NCI-H1417 treated with DMSO at 0.1 percent for 48 hours (cell line): ENCODE measurements around the gene WDR33.

Source experiments
- DNase-seq: peaks from one replicate; lab custom pipeline; 2025; lab: John Stamatoyannopoulos, UW

The WDR33 gene

DNA sequence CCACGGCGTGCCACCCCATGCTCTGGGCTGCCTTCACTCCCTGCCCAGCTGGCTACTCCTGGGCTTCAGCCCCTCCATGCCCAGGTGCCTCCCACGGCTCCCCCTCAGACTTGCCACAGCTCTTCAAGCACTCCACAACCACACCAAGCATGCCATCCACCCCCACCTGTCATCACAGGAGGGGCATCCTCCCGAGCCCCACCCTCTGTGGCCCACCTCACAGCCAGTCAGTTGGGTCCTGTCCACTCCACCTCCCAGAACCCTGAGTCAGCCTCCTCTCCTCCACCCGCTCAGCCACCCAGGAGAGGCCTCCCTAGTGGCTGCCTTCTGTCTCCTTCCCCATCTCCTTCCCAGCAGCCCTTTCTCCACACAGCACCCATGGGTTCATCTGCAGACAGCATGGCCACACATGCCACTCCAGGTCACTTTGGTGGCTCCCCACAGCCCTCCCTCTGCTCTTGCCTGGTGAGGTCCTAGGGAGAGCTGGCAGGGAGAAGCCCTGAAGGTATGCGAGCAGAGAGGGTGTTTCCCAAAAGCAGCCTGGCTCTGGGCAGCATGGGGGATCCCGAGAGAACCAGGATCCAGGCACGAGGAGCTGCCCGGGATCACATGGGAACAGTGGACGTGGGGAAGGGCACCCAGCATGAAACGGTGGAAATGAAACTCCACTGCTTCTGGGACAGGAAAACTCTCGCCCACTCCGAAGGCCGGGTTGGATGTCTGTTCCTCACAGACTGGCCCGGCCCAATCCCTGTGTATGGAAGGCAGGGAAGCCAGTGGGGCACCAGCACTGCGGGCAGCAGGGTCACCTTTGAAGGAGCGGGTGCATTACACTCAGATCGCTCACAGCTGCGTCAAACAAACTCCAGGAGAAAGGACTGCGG is 138.4 kb downstream of the WDR33 start:
- DNase-seq, result no peak

DNA sequence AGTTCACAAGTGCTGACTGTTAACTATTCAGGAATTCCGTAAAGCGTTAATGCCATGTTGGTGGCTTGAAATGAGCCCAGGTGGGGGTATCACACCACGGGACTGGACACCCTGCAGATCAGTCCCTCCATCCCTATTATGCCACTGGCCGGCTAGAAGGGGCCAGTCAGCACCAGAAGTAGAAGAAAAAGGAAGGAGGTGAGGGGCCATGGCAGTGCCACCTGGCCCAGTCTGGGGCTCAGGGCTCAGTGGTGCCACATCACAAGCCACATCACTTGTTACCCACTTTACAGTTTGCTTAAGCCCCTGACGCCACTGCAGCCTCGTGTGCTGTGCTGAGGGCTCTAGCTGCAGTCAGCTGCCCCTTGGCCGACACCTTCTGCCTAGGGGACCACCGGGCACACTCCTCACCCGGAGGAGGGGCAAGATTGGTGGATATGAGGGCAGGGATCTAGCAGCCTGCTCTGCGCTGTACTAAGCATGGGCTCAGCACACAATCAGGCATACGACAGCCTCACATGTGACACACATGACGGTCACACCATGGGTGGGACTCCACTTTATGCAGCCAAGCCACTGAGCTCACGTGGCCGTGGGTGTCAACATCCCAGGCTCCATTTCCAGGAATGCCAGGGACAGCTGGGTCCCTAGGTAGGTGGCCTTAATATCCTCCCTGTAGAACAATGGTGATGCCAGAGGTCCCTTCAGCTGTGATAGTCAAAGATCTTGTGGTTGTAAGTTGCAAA is 139.2 kb downstream of the WDR33 start:
- DNase-seq, result no peak

DNA sequence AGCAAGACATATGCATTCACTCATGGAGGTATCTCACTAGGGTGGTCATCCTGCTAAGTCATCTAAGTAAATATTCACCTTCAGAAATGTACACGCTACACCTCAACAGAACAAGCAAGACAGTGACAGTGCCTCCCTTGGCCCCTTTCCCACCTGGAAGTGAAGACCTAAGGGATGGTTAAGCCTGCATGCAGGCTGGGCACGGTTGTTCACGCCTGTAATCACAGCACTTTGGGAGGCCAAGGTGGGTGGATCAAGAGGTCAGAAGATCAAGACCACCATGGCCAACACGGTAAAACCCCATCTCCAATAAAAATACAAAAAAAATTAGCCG is 140.0 kb downstream of the WDR33 start:
- no peak for DNase-seq

DNA sequence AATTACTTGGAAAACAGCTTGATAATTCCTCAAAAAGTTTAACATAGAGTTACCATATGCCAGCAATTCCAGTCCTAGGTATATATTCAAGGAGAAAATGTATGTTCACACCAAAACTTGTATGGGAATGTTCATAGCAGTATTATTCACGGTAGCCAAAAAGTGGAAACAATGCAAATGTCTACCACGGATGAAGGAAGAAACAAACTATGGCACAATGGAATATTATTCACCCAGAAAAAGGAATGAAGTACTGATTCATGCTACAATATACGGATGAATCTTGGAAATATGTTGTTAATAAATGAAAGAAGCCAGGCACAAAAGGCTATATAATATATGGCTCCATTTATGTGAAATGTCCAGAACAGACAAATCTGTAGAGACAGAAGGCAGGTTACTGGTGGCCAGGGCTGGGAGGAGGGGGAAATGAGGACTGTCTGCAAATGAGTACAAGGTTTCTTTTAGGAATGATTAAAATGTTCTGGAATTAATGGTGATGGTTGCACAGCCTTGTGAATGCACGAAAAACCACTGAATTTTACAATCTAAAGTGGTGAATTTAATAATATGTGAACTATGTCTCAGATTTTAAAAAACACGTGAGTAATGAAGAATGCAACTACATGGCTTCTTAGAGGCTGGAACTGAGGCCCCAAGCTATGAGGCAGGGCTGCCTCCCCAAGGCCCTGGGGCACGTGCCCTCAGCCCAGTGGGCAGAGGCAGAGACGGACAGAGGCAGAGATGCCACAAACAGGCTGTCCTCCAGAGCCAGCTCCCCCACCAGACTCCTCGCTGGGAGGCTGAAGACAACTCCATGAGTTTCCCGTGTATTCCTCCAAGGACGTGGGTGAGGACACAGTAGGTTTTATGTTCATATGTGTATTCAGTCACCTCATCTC is 140.7 kb downstream of the WDR33 start:
- no peak for DNase-seq

DNA sequence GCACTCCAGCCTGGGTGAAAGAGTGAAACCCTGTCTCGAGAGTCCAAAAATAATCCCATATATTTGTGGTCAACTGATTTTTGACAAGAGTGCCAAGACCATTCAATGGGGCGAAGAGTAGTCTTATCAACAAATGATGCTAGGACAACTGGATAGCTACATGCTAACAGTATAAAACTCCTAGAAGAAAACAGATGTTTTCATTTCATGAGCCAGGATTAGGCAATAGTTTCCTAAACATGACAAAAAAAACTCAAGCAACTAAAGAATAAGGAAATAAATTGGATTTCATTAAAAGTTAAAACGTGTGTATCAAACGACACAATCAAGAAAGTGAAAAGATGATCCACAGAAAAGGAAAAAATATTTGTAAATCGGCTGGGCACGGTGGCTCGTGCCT is 141.9 kb downstream of the WDR33 start:
- no peak for DNase-seq

DNA sequence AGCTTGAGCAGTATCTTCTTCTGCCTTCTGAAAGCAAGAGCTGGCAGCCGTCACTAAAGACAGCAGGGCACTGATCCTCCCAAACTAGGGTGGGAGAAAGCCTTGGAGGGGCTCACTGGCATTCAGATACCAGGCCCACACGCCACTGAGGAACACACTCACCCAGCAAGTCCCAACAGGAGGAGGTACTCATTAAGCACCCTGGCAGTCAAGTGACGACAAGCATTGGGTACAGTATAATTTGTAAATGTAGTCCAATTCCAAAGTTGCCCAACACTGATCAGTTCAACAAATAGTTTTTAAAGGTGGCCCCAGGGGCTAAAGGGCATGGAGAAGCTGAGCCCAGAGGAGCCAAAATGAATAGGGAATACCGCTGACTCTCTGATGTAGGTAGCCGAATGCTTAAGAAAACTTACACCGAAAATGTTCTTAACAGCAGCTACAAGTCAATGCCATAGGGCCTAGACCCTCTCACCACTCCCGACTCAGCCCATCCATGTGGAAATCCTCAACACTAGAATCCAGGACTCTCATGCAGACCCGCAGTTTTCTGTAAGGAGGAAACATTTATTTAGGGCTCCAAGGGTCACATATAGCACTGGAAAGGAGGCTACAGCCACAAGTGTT is 145.6 kb downstream of the WDR33 start:
- no peak for DNase-seq

DNA sequence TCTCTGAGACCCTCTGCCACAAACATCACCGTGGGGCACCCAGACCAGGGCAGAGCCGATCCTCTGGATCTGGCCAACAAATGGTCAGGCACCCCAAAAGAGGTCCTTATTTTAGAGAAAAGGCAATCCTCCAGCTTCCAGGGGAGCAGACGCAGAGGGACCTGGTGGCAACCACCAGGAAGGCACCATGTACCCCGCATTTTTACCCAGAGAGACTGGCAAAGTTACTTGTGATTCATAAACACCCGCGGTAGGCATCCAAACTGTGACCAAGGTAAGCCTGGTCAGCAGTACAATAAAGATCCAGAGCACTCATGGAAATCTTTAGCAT is 146.1 kb downstream of the WDR33 start:
- no peak for DNase-seq

DNA sequence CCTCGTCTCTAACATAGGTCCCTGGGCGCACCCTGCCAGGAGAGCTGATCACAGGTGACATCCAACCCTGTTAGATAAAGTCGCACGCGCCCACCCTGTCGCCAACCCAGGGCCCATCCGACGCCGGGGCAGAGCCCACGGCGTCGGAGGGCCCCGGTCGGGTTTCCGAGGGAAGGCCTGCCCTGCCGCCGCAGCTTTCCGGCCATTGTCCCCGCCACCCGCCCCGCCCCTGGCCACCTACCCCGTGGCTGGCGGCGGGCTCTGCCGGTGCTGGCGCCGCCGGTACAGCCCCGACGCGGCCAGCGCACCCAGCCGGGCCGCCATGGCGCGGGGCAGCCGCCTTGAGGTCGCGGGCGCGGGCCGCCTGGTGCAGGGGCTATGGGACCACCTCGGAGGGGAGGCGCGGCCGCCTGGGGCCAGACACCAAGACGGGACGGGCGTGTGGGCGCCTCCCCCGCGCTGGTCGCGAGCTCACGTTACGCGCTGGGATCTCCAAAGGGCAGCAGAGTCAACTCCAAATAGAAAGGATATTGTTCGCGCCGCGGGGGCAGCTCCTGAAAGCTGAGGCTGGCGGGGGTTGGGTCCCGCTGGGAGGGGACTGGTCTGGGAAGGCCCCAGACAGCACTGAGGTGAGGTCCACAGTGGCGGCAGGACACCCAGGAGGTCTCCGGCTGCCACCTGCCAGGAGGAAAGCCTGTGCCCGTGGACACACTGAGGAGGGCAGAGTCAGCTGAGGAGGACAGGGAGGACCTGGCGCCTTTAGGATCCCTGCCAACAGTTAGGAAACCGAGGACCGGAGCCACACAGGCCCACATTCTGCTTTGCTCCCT is 146.7 kb downstream of the WDR33 start:
- no peak for DNase-seq

DNA sequence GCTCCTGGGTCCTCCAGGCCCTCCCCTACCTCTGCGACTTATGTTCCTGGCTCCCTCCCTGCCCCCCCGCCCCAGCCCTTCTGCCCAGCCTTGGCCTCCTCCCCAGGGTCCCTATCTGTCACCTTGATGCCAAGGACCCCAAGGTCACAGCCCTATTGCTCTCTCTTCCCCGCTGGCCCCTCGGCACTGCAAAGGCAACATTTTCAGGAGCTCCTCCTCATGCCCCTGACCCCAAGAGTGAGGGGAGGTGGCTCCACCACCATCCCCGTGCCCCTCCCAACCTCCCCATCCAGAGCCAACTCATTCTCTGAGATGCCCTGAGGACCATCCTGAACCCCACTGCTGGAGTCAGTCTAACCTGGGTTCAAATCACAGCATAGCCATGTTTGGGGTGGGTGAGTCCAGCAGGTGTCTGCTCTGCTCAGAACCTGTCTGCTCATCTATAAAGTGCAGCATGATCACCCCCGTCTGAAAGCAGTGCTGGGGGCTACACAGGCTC is 147.4 kb downstream of the WDR33 start:
- no peak for DNase-seq

DNA sequence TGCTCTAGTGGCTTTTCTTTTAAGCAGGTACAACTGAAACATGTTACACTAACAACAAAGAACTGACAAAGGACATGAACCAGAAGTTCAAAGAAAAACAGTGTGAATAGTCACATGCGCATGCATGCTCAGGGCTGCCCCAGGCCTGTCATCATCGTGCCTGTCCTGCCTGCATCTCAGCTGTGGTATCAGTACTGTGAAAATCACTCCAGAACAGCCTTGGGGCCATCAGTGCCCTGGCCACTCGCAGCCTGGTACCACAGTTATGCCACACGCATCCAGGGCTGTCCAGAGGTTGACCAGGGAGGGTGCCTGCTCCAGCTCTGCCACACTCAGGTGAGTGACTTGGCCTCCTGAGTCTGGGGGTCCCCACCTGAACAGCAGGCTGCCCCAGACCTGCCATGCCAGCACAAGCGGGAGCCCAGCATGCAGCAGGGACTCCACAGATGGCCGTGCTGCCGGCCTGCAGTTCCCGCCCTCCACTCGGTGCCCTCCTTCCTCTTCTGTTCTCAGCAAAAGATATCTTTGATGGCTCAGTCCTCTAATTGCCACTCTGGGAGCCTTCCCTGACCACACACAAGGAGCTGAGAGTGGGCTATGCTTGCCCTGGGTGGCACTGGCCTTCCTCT is 147.9 kb downstream of the WDR33 start:
- no peak for DNase-seq

DNA sequence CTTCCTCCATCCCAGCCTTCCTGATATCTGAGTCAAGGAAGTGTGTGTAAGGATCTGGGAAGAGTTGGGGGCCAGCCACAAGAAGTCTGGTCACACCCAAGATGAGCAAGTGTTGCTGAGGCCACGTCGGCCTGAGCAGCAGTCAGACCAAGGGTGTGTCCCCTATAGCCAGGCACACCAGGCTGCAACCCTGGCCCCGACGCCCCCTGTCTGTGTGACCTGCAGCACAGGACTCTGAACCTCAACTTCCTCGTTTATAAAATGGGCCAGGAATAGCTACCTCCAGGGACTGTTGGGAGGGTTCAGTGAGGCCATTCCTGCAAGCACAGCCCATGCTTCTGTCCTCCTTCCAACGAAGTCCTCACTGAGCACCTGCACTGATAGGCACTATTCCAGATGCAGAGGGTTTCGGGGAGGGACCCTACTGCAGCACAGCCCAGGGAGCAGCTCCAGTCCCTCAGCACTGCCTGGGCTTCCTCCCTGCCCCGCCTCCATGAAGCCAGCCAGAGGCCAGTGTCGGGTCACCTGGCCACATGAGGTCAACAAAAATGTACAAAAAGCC is 148.9 kb downstream of the WDR33 start:
- no peak for DNase-seq

DNA sequence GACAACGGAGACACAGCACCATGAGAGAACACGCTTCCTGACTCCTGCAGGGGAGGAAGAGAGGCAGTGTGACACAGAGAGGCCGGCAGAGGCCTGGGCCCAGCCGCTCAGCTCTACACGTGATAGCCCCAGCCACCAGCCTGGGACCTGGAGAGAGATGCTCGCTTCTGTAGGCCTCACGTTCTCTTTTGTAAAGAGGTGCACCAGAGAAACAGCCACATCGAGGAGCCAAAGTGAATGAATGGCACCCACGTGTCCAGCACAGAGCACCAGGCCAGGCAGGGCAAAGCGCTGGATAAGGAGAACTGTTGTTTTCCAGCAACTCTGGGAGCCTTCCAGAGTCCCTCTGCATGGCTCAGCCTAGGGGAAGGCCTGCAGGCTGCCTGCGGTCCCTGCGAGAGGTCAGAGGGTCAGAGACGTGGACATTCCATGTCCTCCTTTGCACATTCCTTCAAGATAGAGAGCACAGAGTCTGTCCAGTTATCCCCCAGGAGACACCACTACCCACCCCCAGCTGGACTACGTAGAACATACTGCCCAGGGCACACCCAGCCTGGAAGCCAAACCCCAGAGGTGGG is 149.8 kb downstream of the WDR33 start:
- DNase-seq, result no peak

DNA sequence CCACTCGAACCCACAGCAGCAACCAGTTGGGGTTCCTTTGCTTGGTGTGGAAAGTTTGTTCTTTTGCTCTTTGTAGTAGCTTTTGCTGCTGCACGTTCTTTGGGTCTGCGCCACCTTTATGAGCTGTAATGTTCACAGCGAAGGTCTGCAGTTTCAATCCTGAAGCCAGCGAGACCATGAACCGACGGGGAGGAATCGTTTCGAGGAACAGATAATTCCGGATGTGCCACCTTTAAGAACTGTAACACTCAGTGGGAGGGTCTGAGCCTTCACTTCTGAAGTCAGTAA is 150.7 kb downstream of the WDR33 start:
- DNase-seq, result no peak

DNA sequence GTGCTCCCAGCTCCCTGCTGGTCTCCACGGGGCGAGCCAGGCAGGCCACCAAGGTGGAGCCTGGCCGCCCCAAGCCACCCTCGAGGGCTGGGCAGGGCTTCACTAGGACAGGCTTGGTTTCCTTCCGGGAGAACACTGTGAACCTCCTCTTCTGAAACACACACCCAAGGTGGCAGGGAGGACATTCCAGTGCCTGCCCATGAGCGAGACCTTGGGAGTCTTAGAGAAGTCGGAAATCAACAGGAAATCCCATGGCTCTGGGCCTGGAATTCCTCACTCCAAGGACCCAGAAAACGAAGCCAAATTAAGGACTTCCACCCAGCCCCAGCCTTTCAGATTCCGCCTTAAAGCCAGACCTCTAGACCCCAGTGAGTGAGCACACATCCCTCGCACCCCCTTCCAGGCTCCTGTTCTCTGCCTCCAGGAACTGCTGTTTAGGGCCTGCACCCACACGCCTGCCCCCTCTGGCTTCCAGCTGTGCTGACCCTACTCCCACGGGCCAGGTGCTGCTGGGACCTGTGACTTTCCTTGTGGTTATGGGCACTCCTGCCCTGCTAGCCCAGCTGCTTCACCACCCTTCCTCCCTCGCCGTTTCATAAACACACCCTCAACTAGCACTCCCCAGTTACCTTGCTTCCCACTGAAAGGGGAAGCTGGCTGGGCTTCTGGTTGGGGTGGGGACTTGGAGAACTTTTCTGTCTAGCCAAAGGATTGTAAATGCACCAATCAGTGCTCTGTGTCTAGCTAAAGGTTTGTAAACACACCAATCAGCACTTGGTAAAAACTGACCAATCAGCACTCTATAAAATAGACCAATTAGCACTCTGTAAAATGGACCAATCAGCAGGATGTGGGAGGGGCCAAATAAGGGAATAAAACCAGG is 151.3 kb downstream of the WDR33 start:
- no peak for DNase-seq

DNA sequence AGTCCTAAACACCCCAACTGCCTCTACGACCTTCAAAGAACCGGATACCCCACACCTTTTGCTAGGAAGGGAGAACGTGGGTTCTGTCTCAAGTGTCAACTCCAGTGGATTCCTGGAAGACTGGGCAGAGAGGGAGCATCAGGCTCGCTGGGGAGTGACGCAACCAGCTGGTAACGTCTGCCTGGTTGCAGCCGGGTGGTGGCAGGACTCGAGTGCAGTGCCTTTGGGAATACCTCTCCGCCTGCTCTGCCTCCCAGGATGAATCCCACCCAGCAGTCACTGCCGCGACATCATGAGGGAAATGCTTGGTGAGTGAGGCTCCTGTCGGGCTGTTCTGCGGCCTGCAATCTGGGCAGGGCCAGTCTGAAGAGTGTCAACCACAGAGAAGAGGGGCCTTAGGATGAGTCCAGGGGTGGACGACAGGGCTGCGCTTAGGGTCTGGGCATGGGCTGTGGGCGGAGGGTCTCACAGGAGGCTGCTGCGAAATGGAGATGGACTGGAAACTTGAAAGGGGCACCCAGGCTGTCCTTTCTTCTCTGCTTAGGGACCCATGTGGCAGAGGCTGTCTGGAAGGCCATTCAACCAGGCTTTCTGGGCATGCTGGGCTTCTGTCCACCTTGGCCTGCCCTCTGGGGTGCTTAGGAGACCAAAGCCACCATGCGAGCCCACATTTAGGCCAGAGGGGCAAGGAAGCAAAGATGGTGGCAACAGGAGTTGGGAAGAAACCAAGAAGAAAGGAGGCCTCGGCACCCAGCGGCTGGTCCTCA is 152.1 kb downstream of the WDR33 start:
- DNase-seq, result no peak

DNA sequence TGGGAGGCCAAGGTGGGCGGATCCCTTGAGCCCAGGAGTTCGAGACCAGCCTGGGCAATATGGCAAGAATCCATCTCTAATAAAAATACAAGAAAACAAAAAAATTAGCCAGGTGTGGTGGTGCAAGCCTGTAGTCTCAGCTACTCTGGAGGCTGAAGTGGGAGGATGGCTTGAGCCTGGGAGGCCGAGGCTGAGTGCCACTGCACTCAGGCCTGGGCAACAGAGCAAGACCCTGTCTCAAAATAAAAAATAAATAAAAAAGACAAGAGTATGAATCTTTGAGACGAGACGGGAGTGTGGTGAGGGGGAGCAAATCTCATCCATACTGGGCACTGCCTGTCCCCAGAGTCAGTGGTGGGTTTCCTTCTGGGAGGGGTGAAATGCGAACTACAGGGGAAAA is 152.8 kb downstream of the WDR33 start:
- no peak for DNase-seq

DNA sequence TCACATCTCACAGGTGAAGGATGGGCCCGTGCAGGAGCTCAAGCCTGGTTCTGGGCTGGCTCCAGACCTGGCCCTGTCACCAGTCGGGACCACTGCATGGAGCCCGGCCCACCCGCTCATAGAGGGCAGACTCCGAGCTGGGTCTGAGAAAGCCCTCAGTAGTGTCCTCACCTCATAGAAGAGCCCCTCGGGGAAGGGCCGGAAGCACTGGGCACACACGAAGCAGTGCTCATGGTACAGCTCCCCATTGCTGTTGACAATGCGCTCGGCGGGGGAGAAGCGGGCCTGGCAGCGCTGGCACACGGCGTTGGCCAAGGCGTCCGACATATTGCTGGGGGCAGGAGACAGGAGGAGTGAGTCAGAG is 153.8 kb downstream of the WDR33 start:
- DNase-seq, result no peak

DNA sequence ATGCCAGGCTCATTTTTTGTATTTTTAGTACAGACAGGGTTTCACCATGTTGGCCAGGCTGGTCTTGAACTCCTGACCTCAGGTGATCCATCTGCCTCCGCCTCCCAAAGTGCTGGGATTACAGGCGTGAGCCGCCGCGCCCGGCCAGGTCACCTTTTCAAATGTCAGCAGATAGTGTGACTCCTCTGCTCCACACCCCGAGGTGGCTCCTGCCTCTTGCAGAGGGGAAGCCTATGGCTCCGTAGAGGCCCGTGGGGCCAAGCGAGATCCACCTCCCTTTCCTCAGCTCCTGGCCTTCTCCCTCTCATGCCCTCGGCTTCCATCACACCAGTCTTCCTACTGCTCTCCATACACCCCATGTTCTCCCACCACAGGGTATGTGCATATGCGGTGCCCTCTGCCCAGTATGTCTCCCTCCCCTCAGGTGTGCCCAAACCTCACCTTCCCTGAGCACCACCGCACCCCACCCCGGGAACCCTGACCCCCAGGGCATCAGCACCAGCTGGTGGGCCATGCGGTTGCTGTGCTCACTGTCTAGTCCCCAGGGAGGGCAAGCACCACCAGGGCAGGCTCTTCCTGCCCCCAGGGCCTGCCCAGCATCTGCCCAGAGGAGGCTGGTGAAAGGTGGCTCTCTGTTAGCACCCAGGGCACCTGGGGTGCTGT is 154.3 kb downstream of the WDR33 start:
- no peak for DNase-seq
